Putamen (tissue), 1 donor: ENCODE data around the gene SVOP.
"Not testable (repeated sequence)": the region's sequence is repeated elsewhere in the genome, so short reads cannot be mapped to it uniquely, and the experiment has no call there.

Experiments used
- DNase-seq: peaks from one replicate; pipeline ENCODE4 v3.0.0-alpha.2; 2016; ENCODE audit warnings: low spot score

SVOP gene

DNA sequence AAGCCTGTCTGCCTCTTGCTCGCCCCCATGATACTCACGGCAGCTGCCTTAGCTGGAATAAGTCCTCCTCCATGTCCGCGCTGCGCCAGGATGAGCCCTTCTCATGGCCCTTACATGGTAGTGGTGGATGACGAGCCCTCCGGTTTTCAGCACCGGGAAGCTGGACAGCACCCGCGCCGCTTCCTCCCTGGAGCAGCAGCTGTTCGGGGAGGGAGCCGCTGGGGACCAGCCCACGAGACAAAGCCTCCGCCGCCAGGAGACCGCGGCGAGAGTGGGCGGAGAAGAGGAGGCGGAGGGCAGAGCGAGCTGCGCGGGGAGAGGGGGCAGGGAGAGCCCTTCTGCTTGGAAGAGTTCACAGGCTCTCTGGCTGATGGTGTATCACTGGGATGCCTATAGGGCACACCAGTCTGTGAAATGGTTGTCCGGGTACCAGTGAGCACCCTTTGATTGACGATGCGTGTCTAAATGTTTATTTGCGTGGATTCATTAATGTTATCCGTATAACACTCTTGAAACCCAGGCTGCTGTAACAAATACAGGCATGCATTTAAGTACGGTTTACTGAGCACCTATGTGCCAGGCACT is at the start of gene SVOP:
TSS of gene SVOP (minus strand) at position 273 of the 585 bp plus-strand sequence. CDS start at position 73, 200 bp downstream.
- DNase-seq: peak; percentile 88

DNA sequence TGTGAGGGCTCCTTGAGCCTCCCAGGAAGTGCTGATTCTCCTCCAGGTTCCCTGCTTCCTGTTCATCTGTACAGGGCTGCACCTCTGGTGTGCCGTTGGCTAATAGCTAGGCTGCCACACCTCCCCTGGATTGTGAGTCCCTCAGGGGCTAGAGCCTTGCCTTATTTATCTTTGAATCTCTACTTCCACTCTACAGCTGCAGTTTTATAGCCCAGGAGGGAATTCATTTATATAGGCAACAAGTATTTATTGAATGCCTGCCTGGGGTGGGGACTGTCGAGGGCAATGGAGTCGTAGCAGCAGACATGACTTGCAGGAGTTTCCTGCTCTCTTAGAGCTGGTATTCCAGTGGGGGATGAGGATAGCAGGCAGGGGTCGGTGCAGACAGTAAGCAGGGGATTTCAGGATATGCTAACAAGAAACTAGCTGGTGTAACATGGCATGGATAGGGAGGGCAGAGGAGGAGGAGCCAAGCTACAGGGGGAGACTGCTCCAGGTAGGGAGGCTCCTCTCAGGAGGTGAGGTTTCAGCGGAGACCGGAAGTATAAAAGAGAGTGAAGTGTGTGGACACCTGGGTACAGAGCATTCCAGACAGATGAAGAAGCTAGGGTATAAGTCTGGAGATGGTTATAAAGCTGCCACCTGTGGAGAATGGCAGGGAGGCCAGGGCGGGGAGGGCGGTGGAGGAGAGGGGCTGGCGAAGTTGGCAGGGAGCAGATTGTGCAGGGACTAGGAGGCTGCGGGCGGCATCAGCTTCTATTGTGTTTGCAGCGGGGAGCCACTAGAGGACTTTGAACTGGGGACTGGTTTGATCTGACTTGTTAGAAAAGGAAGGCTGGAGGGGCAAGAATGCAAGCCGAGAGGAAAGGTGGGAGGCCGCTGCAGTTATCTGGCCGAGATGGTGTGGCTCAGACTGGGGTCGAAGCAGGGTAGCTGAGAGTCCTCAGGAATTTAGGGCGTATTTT is 48.7 kb upstream of the SVOP start:
- no peak for DNase-seq

DNA sequence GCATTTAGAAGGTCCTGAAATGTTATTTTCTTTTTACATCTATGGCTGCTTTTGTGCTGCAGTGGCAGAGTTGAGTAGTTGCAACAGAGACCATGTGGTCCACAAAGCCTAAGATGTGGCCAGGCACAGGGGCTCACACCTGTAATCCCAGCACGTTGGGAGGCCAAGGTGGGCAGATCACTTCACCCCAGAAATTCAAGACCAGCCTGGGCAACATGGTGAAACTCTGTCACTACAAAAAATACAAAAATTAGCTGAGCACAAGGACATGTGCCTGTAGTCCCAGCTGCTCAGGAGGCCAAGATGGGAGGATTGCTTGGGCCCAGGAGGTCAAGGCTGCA is 45.0 kb upstream of the SVOP start:
- DNase-seq: no peak

DNA sequence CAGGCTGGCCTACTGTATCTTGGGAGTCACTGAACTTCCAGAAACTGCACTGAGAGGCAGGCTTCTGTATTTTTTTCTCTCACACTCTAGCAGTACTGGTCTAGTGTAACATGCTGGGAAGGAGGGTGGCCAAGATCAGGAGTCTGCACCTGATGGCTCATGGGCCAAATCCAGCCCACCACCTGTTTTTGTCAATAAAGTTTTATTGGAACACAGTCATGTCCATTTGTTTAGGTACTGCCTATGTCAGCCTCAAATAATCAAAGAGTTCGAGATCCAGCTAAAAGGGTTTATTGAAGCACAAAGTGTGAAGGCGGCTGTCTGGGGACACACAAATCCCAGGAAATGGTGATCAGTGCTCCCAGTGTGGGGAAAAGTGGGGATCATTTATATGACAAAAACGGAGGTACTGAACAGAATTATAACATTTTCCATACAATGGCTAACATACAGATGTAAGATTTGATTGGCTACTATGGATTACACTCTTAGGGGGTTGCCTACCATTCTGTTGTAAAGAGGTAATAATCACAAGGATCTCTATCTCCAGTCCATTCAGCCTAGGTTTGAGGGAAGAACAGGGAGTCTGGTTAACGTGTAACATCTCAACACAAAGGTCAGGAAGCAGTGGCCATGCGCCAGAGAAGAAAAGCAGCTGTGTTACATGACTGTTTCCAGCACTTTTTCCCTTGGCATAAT is 44.4 kb upstream of the SVOP start:
- no peak for DNase-seq

- DNase-seq: no peak
Measured at GRCh38 chr12:109064143-109064542, 43.3 kb upstream of the SVOP start.

- DNase-seq: no peak
Measured at GRCh38 chr12:109058773-109059172, 37.9 kb upstream of the SVOP start.

- DNase-seq: peak; percentile 65
Measured at GRCh38 chr12:109057376-109057775, 36.5 kb upstream of the SVOP start.

DNA sequence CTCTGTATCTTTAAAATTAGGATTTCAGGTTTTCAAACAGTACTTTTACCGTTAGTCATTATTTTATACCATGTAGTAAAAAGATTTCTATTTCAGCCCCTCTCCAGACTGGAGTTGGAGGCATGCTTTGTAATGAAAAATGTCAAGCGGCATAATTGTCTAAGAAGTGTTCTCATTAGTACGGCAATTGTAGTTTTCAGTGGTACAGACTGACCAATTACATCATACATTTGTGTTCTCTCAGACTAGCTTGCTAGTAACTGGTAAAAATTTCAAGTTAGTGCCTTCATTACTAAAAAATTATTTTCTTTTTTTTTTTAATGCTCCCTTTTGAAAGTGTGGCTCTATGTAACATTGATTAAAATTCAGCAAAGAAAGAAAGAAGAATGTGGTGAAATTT is 36.0 kb upstream of the SVOP start:
- peak; percentile 58 for DNase-seq

DNA sequence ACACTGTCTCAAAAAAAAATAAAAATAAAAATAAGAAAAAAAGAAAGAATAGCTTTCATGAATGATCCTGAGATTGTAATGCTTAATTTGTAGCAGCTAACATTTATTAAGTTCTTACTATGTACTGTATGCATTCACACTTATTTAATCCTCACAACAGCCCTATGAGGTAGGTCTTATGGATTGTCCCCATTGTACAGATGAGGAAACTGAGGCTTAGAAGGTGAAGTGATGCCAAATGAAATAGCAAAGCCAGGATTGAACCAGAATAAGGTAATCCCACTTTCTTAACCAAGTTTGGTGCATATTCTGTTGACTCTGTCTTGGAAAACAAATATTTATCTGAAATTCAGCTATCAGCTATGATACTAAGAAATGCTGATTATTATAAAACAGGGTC is 33.7 kb upstream of the SVOP start:
- DNase-seq: no peak

GRCh38 chr12:109054124-109054513 is 33.3 kb upstream of the SVOP start:
- DNase-seq: not testable (repeated sequence)

GRCh38 chr12:109053382-109054123 is 32.7 kb upstream of the SVOP start:
- no peak for DNase-seq

- peak; percentile 88 for DNase-seq
Measured at GRCh38 chr12:109052414-109053323, 31.8 kb upstream of the SVOP start, which contains the start of gene USP30. TSS of gene USP30 (plus strand) at chr12:109052576. CDS start at chr12:109052679, 103 bp downstream.

GRCh38 chr12:109052097-109052413 is 31.2 kb upstream of the SVOP start:
- no peak for DNase-seq

DNA sequence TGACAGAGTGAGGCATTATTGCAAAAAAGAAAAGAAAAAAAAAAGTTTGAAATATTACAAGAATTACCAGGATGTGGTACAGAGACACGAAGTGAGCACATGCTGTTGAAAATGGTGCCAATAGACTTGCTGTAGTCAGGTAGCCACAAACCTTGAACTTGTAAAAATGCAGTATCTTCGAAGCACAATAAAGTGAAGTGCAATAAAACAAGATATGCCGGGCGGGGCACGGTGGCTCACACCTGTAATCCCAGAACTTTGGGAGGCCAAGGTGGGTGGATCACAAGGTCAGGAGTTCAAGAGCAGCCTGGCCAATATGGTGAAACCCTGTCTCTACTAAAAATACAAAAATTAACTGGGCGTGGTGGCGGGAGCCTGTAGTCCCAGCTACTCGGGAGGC is 28.9 kb upstream of the SVOP start:
- DNase-seq: not testable (repeated sequence)

GRCh38 chr12:109048706-109049105 is 27.8 kb upstream of the SVOP start:
- not testable (repeated sequence) for DNase-seq

DNA sequence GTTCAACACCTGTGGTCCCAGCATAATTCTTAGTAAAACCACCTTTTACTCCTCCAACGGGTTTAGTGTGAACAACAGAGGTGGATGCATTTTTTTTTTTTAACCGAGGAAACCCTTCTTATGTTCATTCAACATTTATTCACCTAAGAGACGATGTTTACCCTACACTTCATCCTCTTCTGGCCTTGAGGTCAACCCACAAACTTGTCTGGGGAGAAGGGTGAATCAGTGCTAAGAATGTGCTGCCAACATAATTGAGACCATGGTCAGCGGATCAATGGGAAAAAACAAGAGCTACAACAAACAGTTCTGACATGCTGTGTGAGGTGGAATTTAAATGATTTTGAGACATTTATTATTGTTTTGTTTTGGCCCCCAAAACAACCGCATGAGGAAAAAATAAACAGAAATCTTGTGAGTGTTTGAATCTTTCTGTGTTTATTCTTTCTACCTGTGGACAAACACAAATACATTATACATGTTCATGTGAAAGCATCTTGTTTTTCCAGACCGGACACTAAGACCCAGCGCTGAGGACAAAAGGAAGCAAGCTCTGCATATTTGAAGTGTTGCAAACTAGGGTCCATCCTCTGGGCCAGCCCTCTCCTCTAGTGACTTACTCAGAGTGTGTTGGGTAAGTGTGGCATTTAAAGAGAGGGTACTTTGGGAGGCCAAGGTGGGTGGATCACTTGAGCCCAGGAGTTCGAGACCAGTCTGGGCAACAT is 26.4 kb upstream of the SVOP start:
- DNase-seq: no peak

GRCh38 chr12:109044241-109044640 is 23.4 kb upstream of the SVOP start:
- DNase-seq: no peak

DNA sequence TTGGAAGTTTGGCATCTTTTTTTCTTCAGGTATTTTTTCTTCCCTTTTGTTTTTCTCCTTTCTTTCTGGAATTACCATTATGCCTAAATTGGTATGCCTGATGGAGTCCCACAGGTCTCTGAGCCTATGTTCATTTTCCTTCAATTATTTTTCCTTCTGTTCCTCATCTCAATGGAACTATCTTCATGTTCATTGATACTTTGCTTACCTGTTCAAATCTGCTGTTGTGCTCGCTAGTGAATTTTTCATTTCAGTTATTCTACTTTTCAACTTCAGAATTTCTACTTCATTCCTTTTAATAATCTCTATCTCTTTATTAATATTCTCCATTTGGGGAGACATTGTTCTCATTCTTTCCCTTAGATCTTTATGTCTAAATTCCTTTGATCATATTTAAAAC is 16.1 kb upstream of the SVOP start:
- DNase-seq: no peak

GRCh38 chr12:109033239-109034196 is 12.7 kb upstream of the SVOP start:
- no peak for DNase-seq
